K562 (cell line): ENCODE measurements around the gene MEIOB. TPM values are rescaled to one million over a fixed set of nuclear protein-coding genes. Genes with fewer than 3 reads are reported as not detected.

Experiments used
- ATAC-seq: fragments of 200-7000 bp; cut with Tn5 transposase; 3 replicates; pipeline ENCODE4 v1.9.1; 2020; ENCODE audit warnings: moderate library complexity
- BruUV-seq: library from RNA; stranded (reverse); fragments of 400-500 nt; replicated peaks from 2 replicates; lab custom pipeline; 2021; lab: Mats Ljungman, UMichigan
- CTCF ChIA-PET: fragments of 300-600 bp; formaldehyde crosslinking; extraction: SDS; loops from one replicate; lab custom pipeline; 2021; ENCODE audit warnings: low intra/inter-chr PET ratio; lab: Yijun Ruan, JAX
- POLR2A ChIA-PET: fragments of 300-600, 350-650 bp; sonication (Branson Sonifier 250); formaldehyde crosslinking; extraction: SDS; loops from one replicate; lab custom pipeline; 2021; ENCODE audit warnings: antibody characterized with exemption, inconsistent platforms; lab: Yijun Ruan, JAX
- DNase-seq, 4 experiments: peaks; one replicate each; pipeline versions ENCODE4 v3.0.0 to v3.0.0-alpha.2; 2011 to 2018; ENCODE audit warnings: low spot score in 3 of 4, mixed read lengths in 3 of 4; ENCODE audit errors: extremely low read depth in 1 of 4
- FAIRE-seq: peaks from 2 replicates; lab custom pipeline; 2011; peaks lifted over from hg19 to GRCh38; lab: Jason Lieb, UNC
- H2AFZ ChIP-seq: 2 replicates; pipeline ENCODE4 v1.6.0; 2011; ENCODE audit warnings: low read depth, low read length, control low read depth, inconsistent platforms
- H3K27ac ChIP-seq: fragments of 200-600 bp; 3 replicates; pipeline ENCODE4 v1.8.0; 2011; ENCODE audit warnings: low read depth, mild to moderate bottlenecking, control low read depth, inconsistent platforms, low read length, moderate library complexity, mixed read lengths; ENCODE audit errors: extremely low read depth
- H3K27me3 ChIP-seq, 2 experiments: fragments of 300-600 bp in 1 of 2; 2 replicates in 1 of 2; 3 replicates in 1 of 2; pipeline versions ENCODE4 v1.6.0 to v1.8.0; 2011; ENCODE audit warnings: inconsistent platforms in 2 of 2, low read length in 2 of 2, mild to moderate bottlenecking in 1 of 2, mixed read lengths in 1 of 2, moderate library complexity in 1 of 2; ENCODE audit not compliant: control insufficient read depth in 2 of 2, insufficient read depth in 2 of 2
- H3K36me3 ChIP-seq: fragments of 300-600 bp; 3 replicates; pipeline ENCODE4 v1.8.0; 2011; ENCODE audit warnings: mild to moderate bottlenecking, low read length, inconsistent platforms; ENCODE audit not compliant: control insufficient read depth, insufficient read depth
- H3K4me1 ChIP-seq, 2 experiments: fragments of 200-600 bp in 1 of 2; replicated peaks in 1 of 2; 2 replicates in 1 of 2; 3 replicates in 1 of 2; pipeline versions ENCODE4 v1.5.1 to v1.8.0; 2011; ENCODE audit warnings: inconsistent platforms in 2 of 2, low read length in 2 of 2, mild to moderate bottlenecking in 1 of 2, mixed read lengths in 1 of 2, moderate library complexity in 1 of 2; ENCODE audit not compliant: control insufficient read depth in 2 of 2, insufficient read depth in 2 of 2
- H3K4me2 ChIP-seq: 2 replicates; pipeline ENCODE4 v1.6.1; 2011; ENCODE audit warnings: low read length, control low read depth, inconsistent platforms, mixed read lengths; ENCODE audit not compliant: insufficient read depth
- H3K4me3 ChIP-seq: fragments of 200-600 bp; sonication (generic), shearing (Covaris generic); 2 replicates; pipeline ENCODE4 v1.5.1; 2016; ENCODE audit warnings: control low read depth, inconsistent platforms
- H3K79me2 ChIP-seq: fragments of 200-600 bp; 3 replicates; pipeline ENCODE4 v1.8.0; 2011; ENCODE audit warnings: low read length, inconsistent platforms; ENCODE audit not compliant: control insufficient read depth, insufficient read depth
- H3K9ac ChIP-seq, 2 experiments: 2 replicates each; pipeline versions ENCODE4 v1.6.0 to v1.6.1; 2011; ENCODE audit warnings: low read depth in 2 of 2, low read length in 2 of 2, control low read depth in 1 of 2, inconsistent platforms in 1 of 2, mild to moderate bottlenecking in 1 of 2, mixed read lengths in 1 of 2; ENCODE audit not compliant: insufficient read depth in 1 of 2
- H3K9me1 ChIP-seq: one replicate; pipeline ENCODE4 v1.6.0; 2011; ENCODE audit warnings: inconsistent platforms, mild to moderate bottlenecking, low read length, moderate library complexity; ENCODE audit not compliant: control insufficient read depth, insufficient read depth
- H3K9me3 ChIP-seq: replicated peaks from 2 replicates; pipeline ENCODE4 v1.5.1; 2011; ENCODE audit warnings: low read depth, low read length, inconsistent platforms; ENCODE audit not compliant: control insufficient read depth, insufficient read depth
- H4K20me1 ChIP-seq: replicated peaks from 2 replicates; pipeline ENCODE4 v1.6.1; 2011; ENCODE audit warnings: low read length, inconsistent platforms, mixed read lengths; ENCODE audit not compliant: control insufficient read depth, insufficient read depth
- HMGXB4 ChIP-seq: sonication (generic); formaldehyde crosslinking; IDR thresholded peaks from 2 replicates; pipeline ENCODE4 v1.8.1; 2023; ENCODE audit warnings: mild to moderate bottlenecking, missing genetic modification reagents
- KLF1 ChIP-seq: fragments of 450-650 bp; IDR thresholded peaks from 2 replicates; pipeline ENCODE4 v1.6.1; 2016; ENCODE audit warnings: missing genetic modification characterization, missing compliant biosample characterization
- ZNF431 ChIP-seq: sonication (generic); formaldehyde crosslinking; IDR thresholded peaks from 2 replicates; pipeline ENCODE4 v1.8.0; 2022; ENCODE audit warnings: mild to moderate bottlenecking, missing genetic modification reagents
- WGBS: fragments of 100-300 bp; shearing (Covaris generic); methylation state at CpG from one replicate; pipeline ENCODE4 v1.1.6; 2016; ENCODE audit warnings: low coverage, mixed read lengths; ENCODE audit not compliant: insufficient coverage; ENCODE audit errors: missing lambda C conversion rate; 5-methylcytosine and 5-hydroxymethylcytosine counted together
- in situ Hi-C: fragments of 300-500 bp; cut with MboI; formaldehyde crosslinking; loops from 4 replicates; pipeline ENCODE4 v1.15.0; 2018; ENCODE audit warnings: inconsistent platforms, mixed read lengths
- intact Hi-C: fragments of 100-400 bp; cut with micrococcal nuclease; formaldehyde crosslinking; loops from 2 replicates; pipeline ENCODE4 v1.14.2; 2022
- polyA plus RNA-seq, 8 experiments: library from polyadenylated mRNA; depleted of rRNA in 4 of 8; stranded (reverse) in 5 of 8; unstranded in 3 of 8; fragments of >200 nt; fragmentation: Nextera tagmentation in 2 of 8; fragmentation: Illumina TruSeq in 1 of 8; extraction: Ambion mirVana in 2 of 8; extraction: Trizol in 1 of 8; gene quantifications; 2 replicates each; pipeline versions ENCODE4 v1.2.1 to v1.2.3, GENCODE V29; 2011 to 2014; ENCODE audit warnings: inconsistent platforms in 1 of 8, missing spikeins in 1 of 8
- total RNA-seq, 7 experiments: library from RNA; depleted of rRNA in 6 of 7; stranded (reverse); fragments of >200 nt in 6 of 7; fragmentation: Illumina TruSeq in 2 of 7; extraction: Trizol in 2 of 7; gene quantifications; 2 replicates each; pipeline versions ENCODE4 v1.2.1 to v1.2.3, GENCODE V29; 2011 to 2021; ENCODE audit warnings: low replicate concordance in 1 of 7

MEIOB gene
- total and polyA plus RNA-seq, 9 of the 15 experiments (the other 6 are each of a cell fraction or from before 2014, with no cell fraction given): 25.4 to 203 (median 97.6) TPM

- Histone ChIP-seq H3K9me3 (no peaks in the 10 kb centered on the region), H3K27me3 (peaks cover 43 to 79% of the 10 kb centered on the region in 2 experiments), H4K20me1 (0 out of 2 replicates have a peak, but pooled peaks cover 8% of the 10 kb centered on the region), H3K4me1 (peaks cover 0 to 32% of the 10 kb centered on the region in 2 experiments; a peak in 2 of 5 replicates), H3K36me3 (no peaks in the 10 kb centered on the region), H3K79me2 (no peaks in the 10 kb centered on the region), H3K9me1 (no peaks in the 10 kb centered on the region), H2AFZ (no peak overlapping the region), H3K4me2 (no peak overlapping the region), H3K4me3 (no peak overlapping the region), H3K27ac (no peak overlapping the region), H3K9ac (peak overlapping the region in 1 of 2 experiments; percentile 26; a peak in 1 of 4 replicates)
- POLR2A ChIA-PET: interaction anchor here (0.7 kb wide), 1 partner anchor 18 kb away, joined by 3 read pairs; no protein-coding TSS in a partner anchor
- no peak for FAIRE-seq
- ATAC-seq: no peak
- no peak for DNase-seq
- in situ Hi-C loops (no loop called here), intact Hi-C loops (no loop called here)
- WGBS: 11% methylated on average over 19 of the region's 20 CpGs
- CTCF ChIA-PET: no interaction called here
- no TSS peak for BruUV-seq
- TF ChIP-seq HMGXB4 (no peak), ZNF431 (CRISPR knock-in tag) (no peak), KLF1 (tag) (no peak)
Measured at GRCh38 chr16:1902547-1903219, 30.7 kb upstream of the MEIOB start.
